ENCODE data around the gene OOSP1.
"Not testable (repeated sequence)": the region's sequence is repeated elsewhere in the genome, so short reads cannot be mapped to it uniquely, and the experiment has no call there.

The OOSP1 gene

DNA sequence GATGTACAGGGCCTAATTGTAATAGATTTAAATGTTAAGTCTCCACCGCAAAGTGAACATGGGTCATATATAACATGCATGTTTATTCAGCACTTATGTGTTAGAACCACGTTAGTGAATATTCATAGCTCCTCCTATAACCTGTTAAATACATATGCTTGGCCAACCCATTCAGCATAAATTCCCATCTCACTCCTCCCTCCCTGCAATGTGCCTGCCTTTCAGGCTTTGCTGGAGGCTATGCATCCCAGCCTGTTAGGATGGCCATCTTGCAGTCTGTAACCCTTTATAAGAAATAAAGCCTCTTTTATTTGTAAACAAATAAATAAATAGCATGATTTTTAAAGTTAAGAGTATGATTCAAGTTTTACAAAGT, 23.9 kb downstream of the OOSP1 start:
- DNase-seq = no peak

DNA sequence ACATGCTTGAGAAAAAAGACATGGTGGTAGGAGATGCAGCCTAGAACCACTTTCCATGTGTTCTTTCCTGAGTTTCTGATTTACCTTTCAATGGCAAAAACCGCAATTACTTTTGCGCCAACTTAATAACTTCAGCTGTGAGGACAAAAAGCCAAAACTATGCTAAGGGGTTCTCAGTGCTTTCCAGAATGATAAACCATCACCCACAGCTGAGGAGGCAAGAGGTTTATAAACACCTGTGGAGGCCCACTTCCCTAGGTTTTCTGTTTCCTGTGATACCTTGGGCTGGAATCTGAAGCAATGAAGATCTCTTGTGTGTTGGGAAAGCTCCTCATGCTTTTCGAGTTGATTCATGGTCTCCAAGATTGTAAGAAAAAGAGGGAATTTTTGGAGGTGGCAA, 25.5 kb downstream of the OOSP1 start, which contains the start of gene OOSP4A:
TSS of gene OOSP4A (plus strand) at position 301 of the 400 bp plus-strand sequence. CDS start at position 301, 0 bp downstream.
- DNase-seq = no peak

DNA sequence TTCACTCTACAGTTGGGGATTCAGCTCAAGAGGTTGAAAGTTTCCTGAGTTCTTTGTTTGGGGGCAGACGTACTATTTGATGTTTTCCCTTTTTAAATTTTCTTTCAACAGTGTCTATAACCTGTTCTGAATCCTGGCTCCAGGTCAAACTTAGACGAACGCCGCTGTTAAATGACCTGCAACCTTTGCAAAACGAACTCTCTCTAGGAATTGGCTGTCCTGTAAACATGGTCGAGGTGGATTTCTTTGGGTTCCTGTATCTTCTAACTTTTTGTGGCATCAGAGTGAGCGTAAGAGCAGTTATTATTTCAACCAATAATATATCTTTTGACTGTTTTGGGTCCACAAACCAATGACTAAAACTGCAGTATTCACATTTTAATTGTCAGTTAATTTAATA, 27.2 kb downstream of the OOSP1 start:
- DNase-seq = no peak

DNA sequence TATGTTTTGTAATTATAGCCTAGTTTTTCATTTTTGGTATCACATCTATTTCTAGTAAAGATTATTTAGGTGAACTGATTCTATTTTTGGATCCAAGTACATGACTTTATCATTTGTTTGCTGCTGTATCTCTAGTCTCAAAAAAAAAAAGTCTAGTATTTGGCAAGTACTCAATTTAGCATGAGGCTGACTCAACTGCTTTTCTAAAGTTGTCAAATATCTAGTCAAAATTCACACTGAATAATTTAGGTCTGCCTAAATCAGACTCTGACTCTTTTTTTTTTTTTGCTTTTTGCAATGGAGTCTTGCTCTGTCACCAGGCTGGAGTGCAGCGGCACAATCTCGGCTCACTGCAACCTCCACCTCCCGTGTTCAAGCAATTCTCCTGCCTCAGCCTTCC, 28.0 kb downstream of the OOSP1 start:
- no peak for DNase-seq

DNA sequence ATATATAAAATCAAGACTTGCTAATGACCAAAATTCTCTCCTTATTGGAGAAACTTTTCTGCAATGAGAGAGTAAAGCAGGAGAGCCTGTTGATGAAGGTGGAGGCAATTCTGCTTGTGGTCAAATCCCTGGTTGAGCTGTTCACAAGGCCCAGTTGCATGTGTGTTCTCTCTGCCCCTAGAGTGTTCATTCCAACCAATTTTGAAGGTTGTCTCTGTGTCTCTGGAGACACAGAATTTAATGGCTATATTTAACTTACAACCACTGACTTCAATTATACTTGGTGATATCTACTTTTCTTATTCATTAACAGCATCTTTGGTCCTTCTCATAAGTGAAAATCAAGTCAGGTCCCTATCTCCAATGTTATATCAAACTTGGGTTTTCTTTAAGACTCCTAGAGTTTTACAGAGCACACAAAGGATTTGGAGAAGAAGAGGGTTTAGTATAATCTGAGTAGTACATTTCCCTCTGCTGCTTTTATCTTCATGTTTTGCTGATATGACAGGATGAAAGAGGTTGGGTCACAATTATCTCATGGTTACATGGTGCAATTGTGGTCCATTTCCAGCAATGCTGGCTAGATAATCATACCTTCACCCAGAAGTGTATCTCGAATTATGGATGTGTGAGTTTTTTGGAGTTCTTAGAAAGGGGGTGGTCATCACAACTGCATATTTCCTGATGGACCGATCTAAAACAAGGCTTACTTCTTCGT, 29.6 kb downstream of the OOSP1 start:
- DNase-seq = no peak

DNA sequence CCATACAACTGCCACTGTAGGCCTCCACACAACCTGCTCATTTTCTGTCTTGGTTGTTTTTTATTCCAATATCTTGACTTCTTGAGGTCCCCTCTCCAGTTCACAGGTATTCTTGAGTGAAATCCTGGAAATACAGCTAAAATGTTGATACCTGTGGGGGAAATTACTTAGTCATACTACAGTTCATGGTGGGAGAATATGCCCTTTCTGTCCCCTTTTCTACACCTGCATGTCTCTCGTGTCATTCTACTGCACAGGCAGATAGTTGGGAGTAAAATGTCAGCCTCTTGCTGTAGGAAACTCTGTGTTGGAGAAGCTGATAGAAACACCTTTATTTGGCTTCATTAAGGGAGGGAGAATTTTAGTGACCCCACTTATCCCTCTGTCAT, 30.2 kb downstream of the OOSP1 start:
- no peak for DNase-seq

DNA sequence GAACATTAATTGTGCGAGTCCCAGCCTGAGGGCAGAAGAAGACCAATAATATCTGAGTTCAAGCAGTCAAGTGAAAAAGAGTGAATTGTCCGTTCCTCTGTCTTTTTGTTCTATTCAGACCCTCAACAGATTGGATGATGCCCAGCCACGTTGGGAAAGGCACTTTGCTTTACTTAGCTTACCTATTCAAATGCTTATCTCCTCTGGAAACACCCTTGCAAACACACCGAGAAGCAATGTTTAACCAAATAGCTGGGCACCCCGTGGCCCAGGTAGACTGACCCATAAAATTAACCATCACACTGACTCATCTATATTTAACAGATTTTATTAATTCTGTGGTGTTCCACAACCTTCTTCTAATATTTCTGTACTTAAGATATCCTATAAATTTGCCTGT, 34.9 kb downstream of the OOSP1 start:
- no peak for DNase-seq

DNA sequence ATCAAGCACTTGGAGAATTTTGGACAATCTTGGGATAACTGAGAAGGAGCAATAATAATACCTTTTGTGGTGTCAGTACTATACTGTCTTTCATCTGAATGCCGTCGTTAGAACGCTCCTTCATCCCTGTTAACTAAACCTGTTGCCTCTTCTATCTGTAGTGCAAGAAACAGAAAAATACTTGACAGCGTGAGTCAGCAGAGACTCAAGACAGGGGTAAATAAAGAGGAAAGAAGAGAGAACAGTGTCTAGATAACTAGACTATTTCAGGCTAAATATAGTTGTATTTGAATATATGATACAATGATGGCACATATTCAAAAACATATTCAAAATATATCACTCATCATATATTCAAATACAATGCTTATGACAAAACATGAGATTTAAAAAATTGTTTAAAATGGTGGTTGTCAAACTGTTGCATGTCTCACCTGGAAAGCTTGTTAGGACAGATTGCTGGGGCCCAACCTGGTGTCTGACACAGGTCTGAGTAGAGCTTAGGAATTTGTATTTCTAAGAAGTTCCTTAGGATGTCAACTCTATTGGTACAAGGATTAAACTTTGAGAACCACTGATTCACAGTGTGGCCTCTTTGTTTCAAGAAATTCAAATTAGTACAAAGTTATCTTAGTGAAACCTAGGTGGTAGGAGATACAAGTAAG, 43.0 kb downstream of the OOSP1 start:
- no peak for DNase-seq

DNA sequence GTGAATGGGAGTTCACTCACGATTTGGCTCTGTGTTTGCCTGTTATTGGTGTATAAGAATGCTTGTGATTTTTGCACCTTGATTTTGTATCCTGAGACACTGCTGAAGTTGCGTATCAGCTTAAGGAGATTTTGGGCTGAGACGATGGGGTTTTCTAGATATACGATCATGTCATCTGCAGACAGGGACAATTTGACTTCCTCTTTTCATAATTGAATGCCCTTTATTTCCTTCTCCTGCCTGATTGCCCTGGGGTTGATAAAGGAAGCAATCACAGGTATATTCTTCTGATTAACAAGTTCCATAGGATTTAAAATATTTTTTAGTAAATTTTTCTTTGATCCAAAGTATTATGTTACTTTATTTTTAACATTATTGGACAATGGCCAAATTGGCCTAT, 43.8 kb downstream of the OOSP1 start:
- DNase-seq = not testable (repeated sequence)

DNA sequence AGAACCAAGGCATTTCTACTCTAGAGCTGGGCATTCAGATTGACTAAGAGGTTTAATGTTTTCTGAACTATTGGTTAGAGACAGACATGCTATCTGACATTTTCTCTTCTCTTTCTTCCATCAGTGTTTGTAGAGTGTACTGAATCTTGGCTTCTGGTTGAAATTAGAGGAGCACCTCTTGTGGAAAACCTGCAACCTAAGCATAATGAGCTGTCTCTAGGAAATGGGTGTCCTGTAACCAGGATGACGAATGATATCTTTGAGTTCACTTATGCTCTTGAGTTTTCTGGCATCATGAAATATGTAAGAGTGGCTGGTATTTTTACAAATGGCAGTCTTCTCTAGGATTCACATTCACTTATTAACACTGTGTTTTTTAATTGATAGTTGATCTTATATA, 45.0 kb downstream of the OOSP1 start:
- no peak for DNase-seq

DNA sequence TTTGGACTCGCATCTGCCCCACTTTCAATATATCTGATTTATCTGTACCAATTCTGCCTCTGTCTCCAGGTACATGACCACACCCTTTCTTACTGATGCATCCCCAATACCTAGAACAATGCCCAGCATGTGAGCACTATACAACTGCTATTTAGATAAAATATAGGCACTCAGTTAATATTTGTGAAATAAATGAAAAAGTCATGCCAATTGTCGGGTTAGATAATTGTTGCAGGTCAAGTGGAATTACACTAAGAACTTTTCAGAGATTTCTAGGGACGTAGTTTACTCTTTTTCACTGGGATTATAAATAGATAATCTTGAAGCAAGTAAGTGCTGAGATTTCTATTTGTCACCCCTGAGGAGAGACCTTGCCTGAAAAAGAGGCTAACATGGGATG, 46.1 kb downstream of the OOSP1 start:
- DNase-seq = no peak

DNA sequence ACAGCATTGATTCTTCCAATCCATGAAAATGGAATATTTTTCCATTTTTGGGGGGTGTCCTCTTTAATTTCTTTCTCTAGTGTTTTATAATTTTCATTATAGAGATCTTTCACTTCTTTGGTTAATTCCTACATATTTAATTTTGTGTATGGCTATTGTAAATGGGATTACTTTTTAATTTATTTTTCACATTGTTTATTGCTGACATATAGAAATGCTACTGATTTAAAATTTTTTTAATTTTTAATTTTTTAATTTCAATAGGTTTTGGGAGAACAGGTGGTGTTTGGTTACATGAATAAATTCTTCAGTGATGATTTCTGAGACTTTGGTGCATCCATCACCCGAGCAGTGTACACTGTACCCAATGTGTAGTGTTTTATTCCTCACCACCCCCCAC, 52.2 kb downstream of the OOSP1 start:
- DNase-seq = no peak

DNA sequence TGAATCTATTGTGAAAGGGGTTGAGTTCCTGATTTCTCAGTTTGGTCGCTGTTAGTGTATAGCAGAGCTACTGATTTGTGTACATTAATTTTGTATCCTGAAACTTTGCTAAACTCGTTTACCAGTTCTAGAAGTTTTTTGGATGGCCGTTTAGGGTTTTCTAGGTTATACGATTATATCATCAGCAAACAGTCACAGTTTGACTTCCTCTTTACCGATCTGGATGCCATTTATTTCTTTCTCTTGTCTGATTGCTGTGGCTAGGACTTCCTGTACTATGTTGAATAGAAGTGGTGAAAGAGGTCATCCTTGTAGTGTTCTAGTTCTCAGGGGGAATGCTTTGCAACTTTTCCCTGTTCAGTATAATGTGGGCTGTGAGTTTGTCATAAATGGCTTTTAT, 54.2 kb downstream of the OOSP1 start:
- DNase-seq = no peak

DNA sequence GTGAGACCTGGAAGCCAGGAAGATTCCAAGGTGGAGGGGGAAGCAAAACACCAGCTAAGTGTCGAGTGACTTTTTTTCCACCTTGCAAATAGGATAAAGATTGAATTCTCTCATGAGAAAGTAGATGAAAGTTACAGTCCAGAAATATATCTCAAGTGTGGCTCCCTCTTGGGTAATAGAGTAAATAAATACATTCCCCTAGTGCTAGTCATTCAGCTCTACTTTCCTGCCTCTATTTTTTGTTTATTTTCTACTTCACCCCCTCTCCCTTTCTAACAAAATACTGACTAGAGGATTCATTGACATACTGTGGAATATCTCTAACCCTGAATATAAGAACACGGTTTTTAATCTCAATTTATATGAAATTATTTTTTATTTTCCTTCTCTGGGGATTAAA, 59.6 kb downstream of the OOSP1 start:
- DNase-seq = no peak

DNA sequence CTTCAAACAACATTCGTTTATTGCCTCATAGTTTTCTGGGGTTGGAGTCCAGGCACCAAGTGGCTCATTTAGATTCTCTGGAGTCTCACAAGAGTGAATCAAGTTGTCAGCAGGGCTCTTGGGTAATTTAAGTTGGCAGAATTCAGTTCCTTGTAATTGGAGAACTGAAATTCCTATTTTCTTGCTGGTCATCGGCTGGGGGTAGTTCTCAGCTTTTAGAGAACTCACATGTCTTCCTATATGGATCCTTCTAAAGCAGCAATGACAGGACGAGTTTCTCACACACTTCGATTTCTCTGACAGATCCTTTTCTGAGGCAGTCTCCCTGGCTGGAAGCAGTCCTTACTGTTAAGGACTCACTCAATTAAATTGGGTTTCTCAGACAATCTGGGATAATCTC, 61.5 kb downstream of the OOSP1 start:
- no peak for DNase-seq

DNA sequence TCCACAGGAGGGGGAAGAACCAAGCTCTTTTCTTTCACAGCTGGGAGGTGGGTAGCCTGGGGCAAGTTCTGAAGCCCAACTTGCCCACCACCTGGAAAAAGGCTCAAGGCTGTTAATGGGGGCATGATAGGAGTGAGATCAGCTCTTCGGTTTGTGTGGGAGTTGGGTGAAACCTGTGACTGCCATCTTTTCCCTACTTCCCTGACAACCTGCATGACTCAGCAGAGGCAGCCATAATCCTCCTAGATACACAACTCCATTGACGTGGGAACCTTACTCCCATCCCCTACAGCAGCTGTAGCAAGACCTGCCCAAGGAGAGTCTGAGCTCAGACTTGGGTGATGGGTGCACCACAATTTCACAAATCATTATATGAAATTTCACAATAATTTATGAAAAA, 65.5 kb downstream of the OOSP1 start:
- no peak for DNase-seq

DNA sequence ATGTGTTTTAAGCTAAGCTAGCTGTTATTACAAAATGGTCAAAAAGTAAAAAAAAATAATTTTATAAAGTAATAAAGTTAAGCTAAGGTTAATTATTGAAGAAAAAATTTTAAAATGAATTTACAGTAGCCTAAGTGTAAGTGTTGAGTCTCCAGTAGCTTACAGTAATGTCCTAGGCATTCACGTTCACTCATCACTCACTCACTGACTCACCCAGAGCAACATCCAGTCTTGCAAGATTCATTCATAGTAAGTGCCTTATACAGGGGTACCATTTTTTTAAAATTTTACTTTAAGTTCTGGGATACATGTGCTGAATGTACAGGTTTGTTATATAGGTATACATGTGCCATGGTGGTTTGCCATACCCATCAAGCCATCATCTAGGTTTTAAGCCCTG, 67.1 kb downstream of the OOSP1 start:
- no peak for DNase-seq
